Activated T-cell treated with anti-CD3 and anti-CD28 coated beads, Interleukin-2, amount 50 U/mL, for 4 hours (primary cell): Measurements from ENCODE around the gene AGPAT3. TPM values are rescaled to one million over a fixed set of nuclear protein-coding genes. Genes with fewer than 3 reads are reported as not detected.

ENCODE experiments used
- ATAC-seq, 2 donors: fragments of 200-7000 bp; cut with Tn5 transposase; one replicate each; pipeline ENCODE4 v1.10.0; 2021
- DNase-seq: peaks from one replicate; pipeline ENCODE4 v3.0.0-alpha.2; 2020
- H3K27me3 Mint-ChIP-seq: one replicate; pipeline ENCODE4 v1.8.0; 2021; ENCODE audit warnings: low read depth, mixed read lengths
- H3K36me3 Mint-ChIP-seq: one replicate; pipeline ENCODE4 v1.8.0; 2022; ENCODE audit warnings: mixed read lengths; ENCODE audit not compliant: insufficient read depth
- H3K4me1 Mint-ChIP-seq: one replicate; pipeline ENCODE4 v1.8.0; 2021; ENCODE audit warnings: low read depth, mixed read lengths
- H3K4me3 Mint-ChIP-seq: one replicate; pipeline ENCODE4 v1.8.0; 2021; ENCODE audit warnings: mild to moderate bottlenecking, moderate library complexity, mixed read lengths
- H3K9me3 Mint-ChIP-seq: one replicate; pipeline ENCODE4 v1.8.0; 2021; ENCODE audit warnings: mixed read lengths
- total RNA-seq, 3 donors: library from RNA; stranded (reverse); gene quantifications; one replicate each; pipeline ENCODE4 v1.2.1, GENCODE V29; 2021

AGPAT3 gene
- total RNA-seq, 3 donors from 2014 or later, result 97.4 to 122 (median 117) TPM

DNA sequence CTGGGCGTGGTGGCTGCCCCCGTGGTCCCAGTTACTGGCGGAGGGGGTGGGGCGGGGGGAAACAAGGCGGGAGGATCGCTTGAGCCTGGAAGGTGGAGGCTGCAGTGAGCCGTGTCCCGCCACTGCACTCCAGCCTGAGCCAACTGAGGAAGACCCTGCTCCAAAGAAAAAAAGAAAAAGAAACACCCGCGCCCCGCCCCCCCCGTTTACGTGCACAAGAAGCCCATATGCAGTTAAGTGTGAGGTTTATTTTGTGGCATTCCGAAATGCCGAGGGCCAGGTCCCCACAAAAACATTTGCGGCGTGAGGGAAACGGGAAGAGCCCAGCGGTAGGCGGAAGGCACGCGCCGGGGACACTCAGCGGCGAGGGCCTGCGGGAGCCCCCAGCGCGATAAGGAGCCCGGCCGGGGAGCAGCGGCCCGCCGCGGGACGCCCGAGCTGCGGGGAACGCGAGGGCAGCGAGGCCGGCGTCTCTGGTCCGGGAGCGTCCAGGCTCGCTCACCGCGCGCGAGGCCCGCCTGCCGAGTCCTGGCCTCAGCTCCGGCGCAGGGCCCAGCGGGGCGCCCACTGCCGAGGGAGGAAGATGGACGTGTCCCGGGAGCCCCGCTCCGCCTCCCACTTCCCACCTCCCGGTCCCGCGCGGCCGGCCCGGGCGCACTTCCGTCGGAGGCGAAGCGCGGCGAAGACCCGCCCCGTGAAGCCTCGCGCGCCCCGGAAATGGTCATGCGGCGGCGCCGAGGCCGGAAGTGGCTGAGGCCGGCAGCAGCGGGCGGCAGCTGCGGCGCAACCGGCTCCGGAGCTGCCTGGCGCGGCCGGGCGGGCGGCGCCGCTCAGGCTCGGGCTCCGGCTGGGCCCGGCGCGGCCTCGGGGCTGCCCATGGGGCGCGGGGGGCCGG lies 146.8 kb downstream of the AGPAT3 start, which contains the start of gene TRAPPC10:
TRAPPC10 (plus strand) TSS at position 731 of the 895 bp plus-strand sequence. CDS start 185 bp downstream, outside the sequence.
- DNase-seq (peak; percentile 65), ATAC-seq (peak; percentile 79 to 82)
- no peaks in the 10 kb centered on the region for H3K9me3 Mint-ChIP-seq
- peak within 1 kb of the TSS; percentile 92 for H3K4me3 Mint-ChIP-seq
- peaks cover 2% of the 10 kb centered on the region for H3K36me3 Mint-ChIP-seq
- H3K27me3 Mint-ChIP-seq, result no peaks in the 10 kb centered on the region
- H3K4me1 Mint-ChIP-seq, result peaks cover 45% of the 10 kb centered on the region

DNA sequence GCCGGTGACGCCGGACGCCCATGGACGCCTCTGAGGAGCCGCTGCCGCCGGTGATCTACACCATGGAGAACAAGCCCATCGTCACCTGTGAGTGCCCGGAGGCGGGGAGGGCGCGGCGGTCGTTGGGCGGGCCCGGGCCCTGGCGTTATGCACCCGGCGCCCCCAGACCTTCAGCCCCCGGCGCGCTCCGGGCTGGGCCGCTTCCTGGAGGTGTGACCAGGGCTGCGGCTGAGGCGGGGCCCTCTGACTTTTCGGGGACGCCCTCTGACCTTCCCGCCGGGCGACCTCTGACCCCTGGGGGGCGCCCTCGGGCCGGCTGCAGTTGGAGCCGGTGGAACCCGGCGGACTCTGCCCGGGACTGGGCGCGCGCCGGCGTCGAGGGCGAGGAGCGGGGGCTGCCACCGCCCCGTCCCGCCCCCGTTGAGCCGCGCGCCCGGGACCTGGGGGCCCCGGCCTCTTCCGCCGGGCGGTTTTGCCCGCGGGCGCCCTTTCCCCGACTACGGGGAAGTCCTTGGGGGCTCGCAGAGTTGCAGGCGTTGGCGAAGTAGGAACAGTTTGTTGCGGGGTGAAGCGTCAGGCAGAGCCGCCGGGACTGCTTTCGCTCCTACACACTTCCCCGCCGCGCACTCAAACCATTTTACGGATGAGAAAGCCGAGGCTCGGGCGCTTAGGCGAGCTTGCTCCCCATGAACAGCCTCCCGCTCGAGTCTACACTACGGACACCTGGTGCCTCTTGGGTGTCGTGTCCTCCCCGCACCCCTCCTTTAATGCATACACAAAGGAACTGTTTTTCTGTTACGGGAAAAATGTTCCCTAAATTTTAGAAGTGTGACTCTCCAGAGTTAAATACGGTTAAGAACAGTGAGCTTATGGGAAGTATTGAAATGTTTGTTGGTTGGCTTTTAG lies 147.7 kb downstream of the AGPAT3 start:
- DNase-seq (peak; percentile 81), ATAC-seq (peak; percentile 78 to 81)
- no peaks in the 10 kb centered on the region for H3K27me3 Mint-ChIP-seq
- H3K4me3 Mint-ChIP-seq, result peak overlapping the region; percentile 92
- H3K36me3 Mint-ChIP-seq, result peaks cover 2% of the 10 kb centered on the region
- H3K4me1 Mint-ChIP-seq, result peaks cover 52% of the 10 kb centered on the region
- H3K9me3 Mint-ChIP-seq, result no peaks in the 10 kb centered on the region

DNA sequence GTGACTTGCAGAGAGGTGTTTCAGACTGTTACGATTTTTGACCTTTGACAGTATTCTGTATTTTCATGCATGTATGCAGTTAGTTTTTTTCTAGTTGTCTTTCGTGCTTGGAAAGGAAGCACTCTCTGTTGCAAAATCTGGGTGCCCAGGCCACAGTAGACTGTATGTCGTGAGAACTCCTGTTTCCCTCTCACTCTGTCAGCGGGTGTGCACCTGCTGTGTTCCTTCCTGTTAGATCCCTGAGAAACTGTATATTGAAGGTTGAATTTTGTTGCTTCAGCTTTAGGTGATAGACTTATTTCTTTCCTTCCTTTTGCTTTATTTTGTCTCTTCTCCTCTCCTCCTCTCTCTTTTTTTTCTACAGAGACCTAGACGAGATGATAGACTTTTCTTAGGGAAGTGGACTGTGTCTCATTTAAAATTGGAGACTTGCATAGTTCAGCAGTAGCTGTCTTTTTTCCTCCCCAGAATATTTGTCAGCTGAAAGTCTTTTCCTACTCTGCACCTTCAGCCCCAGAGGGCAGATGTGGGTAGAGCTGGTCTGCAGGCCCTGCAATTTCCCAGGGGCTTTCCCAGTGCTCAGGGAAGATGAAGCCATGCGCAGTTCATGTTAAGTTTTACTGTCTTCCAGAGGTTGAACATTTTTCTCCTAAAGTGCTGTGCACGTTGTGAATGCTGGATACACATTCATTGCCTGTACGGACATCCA lies 148.5 kb downstream of the AGPAT3 start:
- H3K27me3 Mint-ChIP-seq, result no peaks in the 10 kb centered on the region
- ATAC-seq (no peak), DNase-seq (peak; percentile 33)
- no peaks in the 10 kb centered on the region for H3K36me3 Mint-ChIP-seq
- H3K4me1 Mint-ChIP-seq, result peaks cover 59% of the 10 kb centered on the region
- no peaks in the 10 kb centered on the region for H3K9me3 Mint-ChIP-seq
- peak overlapping the region; percentile 92 for H3K4me3 Mint-ChIP-seq

DNA sequence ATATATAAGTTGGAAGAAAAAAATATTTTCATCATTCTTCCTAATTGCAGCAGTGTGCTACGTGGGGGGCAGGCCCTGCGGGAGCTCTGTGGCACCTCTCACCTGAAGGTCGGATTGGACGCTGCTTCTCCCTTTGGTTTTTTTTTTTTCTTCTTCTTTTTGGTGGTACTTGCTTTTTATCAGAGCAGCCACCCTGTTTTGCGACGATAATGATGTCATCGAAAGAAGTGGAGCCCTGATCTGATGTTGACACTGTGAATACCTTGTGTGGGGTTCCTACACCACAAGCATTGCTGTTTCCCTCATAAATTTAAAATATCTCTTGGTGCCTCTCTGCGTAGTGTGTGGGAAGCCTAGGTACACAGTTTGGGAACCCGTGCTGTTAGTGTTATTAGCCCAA lies 152.6 kb downstream of the AGPAT3 start:
- H3K9me3 Mint-ChIP-seq, result no peaks in the 10 kb centered on the region
- DNase-seq (no peak), ATAC-seq (no peak)
- no peaks in the 10 kb centered on the region for H3K27me3 Mint-ChIP-seq
- peaks cover 81% of the 10 kb centered on the region for H3K4me1 Mint-ChIP-seq
- H3K4me3 Mint-ChIP-seq, result no peak overlapping the region
- peaks cover 2% of the 10 kb centered on the region for H3K36me3 Mint-ChIP-seq

DNA sequence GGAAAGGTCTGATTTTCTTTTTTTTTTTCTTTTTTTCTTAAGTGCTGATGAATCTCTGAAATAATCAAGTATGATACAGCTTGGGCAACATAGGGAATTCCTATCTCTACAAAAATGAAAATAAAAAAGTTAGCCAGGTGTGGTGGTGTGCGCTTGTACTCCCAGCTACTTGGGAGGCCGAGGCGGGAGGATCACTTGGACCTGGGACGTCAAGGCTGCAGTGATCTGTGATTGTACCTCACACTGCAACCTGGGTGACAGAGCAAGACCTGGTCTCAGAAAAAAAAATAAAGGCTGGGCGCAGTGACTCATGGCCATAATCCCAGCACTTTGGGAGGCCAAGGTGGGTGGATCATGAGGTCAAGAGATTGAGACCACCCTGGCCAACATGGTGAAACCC lies 153.1 kb downstream of the AGPAT3 start:
- ATAC-seq (no peak), DNase-seq (no peak)
- peaks cover 83% of the 10 kb centered on the region for H3K4me1 Mint-ChIP-seq
- peaks cover 2% of the 10 kb centered on the region for H3K36me3 Mint-ChIP-seq
- H3K4me3 Mint-ChIP-seq, result no peak overlapping the region
- H3K27me3 Mint-ChIP-seq, result no peaks in the 10 kb centered on the region
- H3K9me3 Mint-ChIP-seq, result no peaks in the 10 kb centered on the region

DNA sequence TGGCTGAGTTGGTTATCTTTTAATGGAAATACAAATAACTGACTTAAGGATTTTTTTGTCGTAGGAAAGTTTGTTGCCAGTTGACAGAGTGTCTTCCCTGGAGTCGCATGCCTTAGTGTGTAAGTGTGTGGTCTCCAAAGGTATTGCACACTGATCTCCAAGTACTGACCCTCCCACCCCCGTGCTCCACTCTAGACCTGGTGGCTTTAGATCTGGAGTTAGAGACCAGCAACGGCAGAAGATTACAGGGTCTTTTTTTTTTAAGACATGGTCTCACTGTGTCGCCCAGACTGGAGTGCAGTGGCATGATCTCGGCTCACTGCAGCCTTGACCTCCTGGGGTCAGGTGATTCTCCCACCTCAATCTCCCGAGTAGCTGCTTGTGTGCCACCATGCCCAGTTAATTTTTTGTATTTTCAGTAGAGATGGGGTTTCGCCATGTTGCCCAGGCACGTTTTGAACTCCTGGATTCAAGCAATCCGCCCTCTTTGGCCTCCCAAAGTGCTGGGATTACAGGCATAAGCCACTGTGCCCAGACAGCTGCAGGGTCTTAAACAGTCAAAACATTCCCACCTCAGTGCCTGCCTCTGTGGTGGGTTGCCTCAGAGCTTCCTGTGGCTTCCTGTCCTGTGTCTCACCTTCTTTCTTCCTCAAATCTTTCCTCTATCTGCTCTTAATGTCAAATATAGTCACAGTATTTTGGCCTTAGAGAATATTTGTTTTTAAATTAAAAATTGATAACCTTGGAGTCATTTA lies 154.0 kb downstream of the AGPAT3 start:
- ATAC-seq (peak; percentile 36 to 41), DNase-seq (no peak)
- Mint-ChIP-seq H3K4me3 (peak overlapping the region; percentile 19), H3K36me3 (peaks cover 2% of the 10 kb centered on the region), H3K9me3 (no peaks in the 10 kb centered on the region), H3K27me3 (no peaks in the 10 kb centered on the region), H3K4me1 (peaks cover 83% of the 10 kb centered on the region)

DNA sequence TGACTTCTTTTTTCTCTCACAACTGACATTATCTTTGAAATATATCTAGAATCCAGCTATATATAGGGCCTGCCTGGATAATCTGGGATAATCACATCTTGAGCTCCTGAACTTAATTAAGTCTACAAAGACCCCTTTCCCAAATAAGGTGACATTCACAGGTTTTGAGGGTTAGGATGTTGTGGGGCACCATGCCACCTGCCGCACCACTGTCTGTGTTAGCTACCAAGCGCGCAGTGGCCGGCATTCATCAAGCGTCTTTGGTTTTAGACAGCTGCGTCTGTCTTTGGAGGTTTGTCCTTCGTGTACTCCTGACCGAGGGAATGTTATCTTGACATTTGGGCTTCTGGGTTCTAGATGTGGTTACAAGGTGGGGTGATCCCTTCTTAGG lies 154.5 kb downstream of the AGPAT3 start:
- no peak for ATAC-seq
- H3K27me3 Mint-ChIP-seq, result no peaks in the 10 kb centered on the region
- no peak for DNase-seq
- H3K4me1 Mint-ChIP-seq, result peaks cover 83% of the 10 kb centered on the region
- peaks cover 2% of the 10 kb centered on the region for H3K36me3 Mint-ChIP-seq
- H3K9me3 Mint-ChIP-seq, result no peaks in the 10 kb centered on the region
- H3K4me3 Mint-ChIP-seq, result no peak overlapping the region

DNA sequence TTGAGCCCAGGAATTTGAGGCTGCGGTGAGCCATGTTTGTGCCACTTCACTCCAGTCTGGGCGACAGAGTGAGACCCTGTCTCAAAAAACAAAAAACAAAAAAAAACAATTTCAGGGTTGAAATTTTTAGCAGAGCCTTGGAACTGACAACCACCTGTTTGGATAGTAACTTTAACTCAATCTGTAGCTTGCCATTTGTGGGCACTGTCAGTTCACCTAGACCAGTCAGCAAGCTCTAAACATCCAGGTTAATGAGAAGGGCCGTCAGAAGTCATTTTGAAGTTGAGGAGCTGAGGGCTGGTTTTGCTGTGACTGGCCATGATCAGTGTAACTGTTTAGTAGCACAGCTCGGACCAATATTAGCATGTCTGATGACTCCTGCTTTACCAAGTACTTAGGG lies 155.5 kb downstream of the AGPAT3 start:
- no peak for DNase-seq
- Mint-ChIP-seq H3K4me3 (no peak overlapping the region), H3K36me3 (peaks cover 2% of the 10 kb centered on the region), H3K27me3 (no peaks in the 10 kb centered on the region), H3K9me3 (no peaks in the 10 kb centered on the region), H3K4me1 (peaks cover 85% of the 10 kb centered on the region)
- no peak for ATAC-seq

DNA sequence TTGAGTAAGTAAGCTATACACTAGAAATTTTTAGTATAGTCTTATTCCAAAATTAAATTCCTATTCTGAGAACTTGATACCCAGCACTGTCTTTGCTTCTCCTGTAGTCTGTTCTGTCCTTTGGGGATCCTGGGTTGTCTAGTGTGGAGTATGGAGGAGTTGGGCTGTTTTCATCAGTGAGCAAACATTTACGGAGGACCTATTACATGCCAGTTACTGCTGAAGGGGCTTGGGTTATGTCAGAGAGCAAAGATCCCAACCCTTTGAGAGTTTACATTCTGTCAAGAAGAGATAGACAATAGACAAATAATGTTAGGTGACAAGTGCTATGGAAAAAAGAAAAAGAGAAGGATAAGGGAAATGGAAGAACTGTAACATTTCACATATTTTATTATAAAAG lies 156.0 kb downstream of the AGPAT3 start:
- H3K27me3 Mint-ChIP-seq, result no peaks in the 10 kb centered on the region
- peaks cover 2% of the 10 kb centered on the region for H3K36me3 Mint-ChIP-seq
- DNase-seq (no peak), ATAC-seq (no peak)
- H3K4me3 Mint-ChIP-seq, result no peak overlapping the region
- no peaks in the 10 kb centered on the region for H3K9me3 Mint-ChIP-seq
- peaks cover 85% of the 10 kb centered on the region for H3K4me1 Mint-ChIP-seq

DNA sequence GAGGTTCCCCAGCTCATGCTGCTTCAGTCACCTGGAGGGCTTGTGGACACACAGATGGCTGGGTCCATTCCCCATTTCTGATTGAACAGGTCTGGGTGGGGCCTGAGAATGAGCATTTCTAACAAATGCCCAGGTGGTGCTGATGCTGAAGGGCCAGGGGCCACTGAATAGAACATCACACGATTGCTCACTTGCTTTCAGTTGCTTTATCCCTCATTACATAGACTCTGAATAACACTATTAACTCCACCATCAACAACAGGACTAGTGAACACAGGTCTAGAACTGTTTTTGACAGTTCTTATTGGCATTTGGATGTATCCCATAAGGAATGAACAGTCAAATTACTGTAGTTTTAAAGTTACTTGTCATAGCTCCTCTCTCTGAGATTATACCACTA lies 159.2 kb downstream of the AGPAT3 start:
- Mint-ChIP-seq H3K27me3 (no peaks in the 10 kb centered on the region), H3K9me3 (no peaks in the 10 kb centered on the region), H3K4me3 (no peak overlapping the region), H3K36me3 (peaks cover 7% of the 10 kb centered on the region), H3K4me1 (peaks cover 82% of the 10 kb centered on the region)
- DNase-seq (no peak), ATAC-seq (peak in 1 of 2 donors; percentile 34)

DNA sequence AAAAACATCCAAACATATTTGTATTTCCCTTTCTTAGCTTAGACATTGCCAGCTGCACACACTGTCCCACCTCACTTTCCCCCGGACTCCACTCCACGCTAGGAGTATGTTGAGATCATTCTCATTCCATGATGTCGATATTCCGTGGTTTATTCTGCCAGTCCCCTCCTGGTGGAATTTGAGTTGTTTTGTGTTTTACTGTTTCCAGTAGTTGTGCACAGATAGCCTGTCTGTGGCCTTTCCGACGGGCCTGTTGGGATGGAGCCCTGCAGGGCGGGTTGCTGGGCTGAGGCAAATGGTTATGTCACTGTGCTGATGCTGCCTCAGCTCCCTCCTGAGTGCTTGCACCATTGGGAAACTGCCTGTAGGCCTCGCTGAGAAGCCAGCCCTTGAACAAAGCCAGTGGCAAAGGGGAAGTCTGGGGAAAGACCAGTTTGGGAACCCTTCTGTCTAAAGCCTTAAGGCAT lies 159.9 kb downstream of the AGPAT3 start:
- ATAC-seq, result no peak
- peak overlapping the region; percentile 13 for H3K4me3 Mint-ChIP-seq
- peaks cover 82% of the 10 kb centered on the region for H3K4me1 Mint-ChIP-seq

DNA sequence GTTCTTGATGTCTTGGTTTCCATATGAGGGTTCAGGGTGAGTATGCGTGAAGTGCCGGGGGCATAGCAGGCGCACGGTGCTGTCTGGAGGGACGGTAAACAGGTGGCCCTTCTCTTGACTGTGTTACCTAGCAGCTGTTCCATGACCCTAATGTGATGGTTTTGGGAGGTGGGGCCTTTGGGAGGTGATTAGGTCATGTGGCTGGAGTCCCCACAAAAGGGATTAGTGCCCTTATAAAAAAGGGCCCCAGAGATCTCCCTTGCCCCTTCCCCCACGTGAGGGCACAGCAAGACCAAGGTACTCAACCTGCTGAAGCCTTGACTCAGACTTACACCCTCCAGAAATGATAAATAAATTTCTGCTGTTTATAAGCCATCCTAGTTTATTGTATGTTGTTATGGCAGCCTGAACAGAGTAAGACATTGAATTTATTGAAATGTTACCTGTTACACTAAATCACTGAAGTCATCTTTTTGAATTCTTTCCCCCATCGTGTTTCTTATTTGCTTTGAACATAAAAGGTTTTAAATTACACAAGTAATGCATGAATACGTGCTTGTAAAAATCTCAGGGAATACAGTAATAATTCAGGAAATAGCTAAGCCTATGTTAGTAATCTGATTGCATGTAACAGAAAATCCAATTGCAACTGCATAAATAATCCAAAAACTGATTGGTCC lies 162.7 kb downstream of the AGPAT3 start:
- ATAC-seq, result no peak
- peaks cover 71% of the 10 kb centered on the region for H3K4me1 Mint-ChIP-seq
- peaks cover 10% of the 10 kb centered on the region for H3K36me3 Mint-ChIP-seq
- no peaks in the 10 kb centered on the region for H3K27me3 Mint-ChIP-seq
- H3K4me3 Mint-ChIP-seq, result no peak overlapping the region
- H3K9me3 Mint-ChIP-seq, result no peaks in the 10 kb centered on the region
- no peak for DNase-seq

More for the DNA sequence above, 159.9 kb downstream of the AGPAT3 start:
- no peaks in the 10 kb centered on the region for H3K9me3 Mint-ChIP-seq
- DNase-seq, result no peak
- H3K27me3 Mint-ChIP-seq, result no peaks in the 10 kb centered on the region
- peaks cover 9% of the 10 kb centered on the region for H3K36me3 Mint-ChIP-seq

DNA sequence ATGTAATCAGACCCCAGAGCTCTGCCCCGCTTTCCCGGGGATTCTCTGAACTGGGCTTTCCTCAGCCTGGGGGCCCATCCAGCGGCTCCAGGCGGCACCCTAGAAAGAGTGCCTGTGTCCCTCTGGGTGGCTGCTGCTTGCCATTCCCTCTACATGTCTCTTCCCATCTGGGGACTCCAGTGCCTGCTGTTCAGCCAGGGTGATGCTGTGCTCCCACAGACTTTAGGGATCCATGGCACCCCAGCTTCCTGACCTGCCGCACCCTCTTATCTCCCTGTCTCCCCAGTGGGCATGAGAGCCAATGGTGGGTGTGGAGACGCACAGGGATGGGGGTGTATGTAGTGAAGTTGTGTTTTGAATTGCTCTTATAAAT lies 163.2 kb downstream of the AGPAT3 start:
- Mint-ChIP-seq H3K9me3 (no peaks in the 10 kb centered on the region), H3K4me1 (peaks cover 68% of the 10 kb centered on the region), H3K27me3 (no peaks in the 10 kb centered on the region), H3K4me3 (no peak overlapping the region), H3K36me3 (peaks cover 12% of the 10 kb centered on the region)
- no peak for ATAC-seq
- no peak for DNase-seq
